GM21381 (cell line): Measurements from ENCODE around the gene NVL.
"Not testable (repeated sequence)": the region's sequence is repeated elsewhere in the genome, so short reads cannot be mapped to it uniquely, and the experiment has no call there.

Experiments
- ATAC-seq: cut with Tn5 transposase; IDR thresholded peaks from one replicate; pipeline ENCODE4 v1.9.1; 2021; ENCODE audit warnings: mild to moderate bottlenecking, moderate library complexity; ENCODE audit not compliant: unreplicated experiment

The NVL gene

GRCh38 chr1:224338150-224338838, 8.3 kb upstream of the NVL start:
- ATAC-seq: no peak

- no peak for ATAC-seq
Measured at GRCh38 chr1:224333939-224334786, 4.2 kb upstream of the NVL start.

- peak; percentile 38 for ATAC-seq
Measured at GRCh38 chr1:224333309-224333926, 3.4 kb upstream of the NVL start.

- ATAC-seq: no peak
Measured at GRCh38 chr1:224331824-224332223, 1.9 kb upstream of the NVL start.

GRCh38 chr1:224331326-224331725, 1.4 kb upstream of the NVL start:
- ATAC-seq: no peak

- ATAC-seq: no peak
Measured at GRCh38 chr1:224329484-224329841, 509 bp downstream of the NVL start.

GRCh38 chr1:224328644-224329043, 1.3 kb downstream of the NVL start:
- ATAC-seq: no peak

GRCh38 chr1:224325959-224326358, 4.0 kb downstream of the NVL start:
- ATAC-seq: no peak

- ATAC-seq: no peak
Measured at GRCh38 chr1:224321706-224322105, 8.3 kb downstream of the NVL start.

- ATAC-seq: no peak
Measured at GRCh38 chr1:224317383-224318045, 12.5 kb downstream of the NVL start.

GRCh38 chr1:224312025-224312424, 17.9 kb downstream of the NVL start:
- ATAC-seq: no peak

GRCh38 chr1:224311503-224311902, 18.5 kb downstream of the NVL start:
- not testable (repeated sequence) for ATAC-seq

- ATAC-seq: no peak
Measured at GRCh38 chr1:224308064-224308463, 21.9 kb downstream of the NVL start.

- no peak for ATAC-seq
Measured at GRCh38 chr1:224304767-224305166, 25.2 kb downstream of the NVL start.

GRCh38 chr1:224302947-224303346, 27.0 kb downstream of the NVL start:
- no peak for ATAC-seq

GRCh38 chr1:224301391-224301790, 28.6 kb downstream of the NVL start:
- ATAC-seq: no peak

- no peak for ATAC-seq
Measured at GRCh38 chr1:224300346-224300745, 29.6 kb downstream of the NVL start.

- no peak for ATAC-seq
Measured at GRCh38 chr1:224298346-224299330, 31.3 kb downstream of the NVL start.

- no peak for ATAC-seq
Measured at GRCh38 chr1:224294775-224295174, 35.2 kb downstream of the NVL start.

- ATAC-seq: no peak
Measured at GRCh38 chr1:224292419-224292818, 37.6 kb downstream of the NVL start.
